T-helper 17 cell (primary cell): ENCODE results near the gene EPM2A. TPM values are rescaled to one million over a fixed set of nuclear protein-coding genes. Genes with fewer than 3 reads are reported as not detected.
"Not testable (repeated sequence)": the region's sequence is repeated elsewhere in the genome, so short reads cannot be mapped to it uniquely, and the experiment has no call there.

ENCODE experiments used
- ATAC-seq: fragments of 150-1000 bp; cut with Tn5 transposase; 2 replicates; pipeline ENCODE4 v1.10.0; 2021; ENCODE audit warnings: mild to moderate bottlenecking, moderate library complexity
- DNase-seq, 3 donors: peaks; one replicate each; pipeline versions ENCODE4 v3.0.0 to v3.0.0-alpha.2; 2020 to 2021
- H3K9me3 ChIP-seq: one replicate; pipeline ENCODE4 v1.7.0; 2013; ENCODE audit warnings: low read length, mild to moderate bottlenecking; ENCODE audit not compliant: control insufficient read depth, poor library complexity, severe bottlenecking
- H3K27ac Mint-ChIP-seq: one replicate; pipeline ENCODE4 v1.8.0; 2022; ENCODE audit warnings: mild to moderate bottlenecking, moderate library complexity, mixed read lengths
- H3K27me3 Mint-ChIP-seq: one replicate; pipeline ENCODE4 v1.8.0; 2022; ENCODE audit warnings: mixed read lengths
- H3K36me3 Mint-ChIP-seq: one replicate; pipeline ENCODE4 v1.8.0; 2022; ENCODE audit warnings: low read depth, mixed read lengths
- H3K4me1 Mint-ChIP-seq: one replicate; pipeline ENCODE4 v1.8.0; 2022; ENCODE audit warnings: mild to moderate bottlenecking, mixed read lengths
- H3K4me3 Mint-ChIP-seq: one replicate; pipeline ENCODE4 v1.8.0; 2022; ENCODE audit warnings: mild to moderate bottlenecking, moderate library complexity, mixed read lengths
- total RNA-seq, 4 donors: library from RNA in 2 of 4; stranded (reverse) in 2 of 4; gene quantifications; one replicate each; pipeline ENCODE4 v1.2.3 and lab custom pipeline; 2022 to 2026

EPM2A gene
- total RNA-seq, 2 donors from 2014 or later, result 4.5 to 5.7 TPM

GRCh38 chr6:145723646-145724045, 11.7 kb downstream of the EPM2A start:
- no peak for ATAC-seq
- no peaks in the 10 kb centered on the region for H3K27me3 Mint-ChIP-seq

GRCh38 chr6:145722190-145722589, 13.1 kb downstream of the EPM2A start:
- ATAC-seq (no peak), DNase-seq (no peak)
- H3K9me3 ChIP-seq, result no peaks in the 10 kb centered on the region
- Mint-ChIP-seq H3K4me3 (no peak overlapping the region), H3K4me1 (no peaks in the 10 kb centered on the region), H3K27ac (no peak overlapping the region), H3K27me3 (no peaks in the 10 kb centered on the region), H3K36me3 (no peaks in the 10 kb centered on the region)

More at GRCh38 chr6:145723646-145724045, 11.7 kb downstream of the EPM2A start:
- no peaks in the 10 kb centered on the region for H3K9me3 ChIP-seq
- H3K36me3 Mint-ChIP-seq, result no peaks in the 10 kb centered on the region
- H3K4me3 Mint-ChIP-seq, result no peak overlapping the region
- DNase-seq, result no peak
- no peak overlapping the region for H3K27ac Mint-ChIP-seq
- no peaks in the 10 kb centered on the region for H3K4me1 Mint-ChIP-seq

GRCh38 chr6:145721144-145721543, 14.2 kb downstream of the EPM2A start:
- no peaks in the 10 kb centered on the region for H3K9me3 ChIP-seq
- ATAC-seq (no peak), DNase-seq (no peak)
- Mint-ChIP-seq H3K4me1 (no peaks in the 10 kb centered on the region), H3K4me3 (no peak overlapping the region), H3K27me3 (no peaks in the 10 kb centered on the region), H3K27ac (no peak overlapping the region), H3K36me3 (peaks cover 3% of the 10 kb centered on the region)

- H3K36me3 Mint-ChIP-seq, result peaks cover 3% of the 10 kb centered on the region
- no peak overlapping the region for H3K4me3 Mint-ChIP-seq
- no peaks in the 10 kb centered on the region for H3K27me3 Mint-ChIP-seq
Measured at GRCh38 chr6:145715426-145715825, 19.9 kb downstream of the EPM2A start.

GRCh38 chr6:145714731-145715130, 20.6 kb downstream of the EPM2A start:
- H3K4me3 Mint-ChIP-seq, result no peak overlapping the region
- H3K27me3 Mint-ChIP-seq, result no peaks in the 10 kb centered on the region
- no peak for DNase-seq
- peaks cover 3% of the 10 kb centered on the region for H3K36me3 Mint-ChIP-seq
- ATAC-seq, result no peak
- no peaks in the 10 kb centered on the region for H3K9me3 ChIP-seq
- no peak overlapping the region for H3K27ac Mint-ChIP-seq
- H3K4me1 Mint-ChIP-seq, result no peaks in the 10 kb centered on the region

More at GRCh38 chr6:145715426-145715825, 19.9 kb downstream of the EPM2A start:
- Mint-ChIP-seq H3K4me1 (no peaks in the 10 kb centered on the region), H3K27ac (no peak overlapping the region)
- no peaks in the 10 kb centered on the region for H3K9me3 ChIP-seq
- DNase-seq (no peak), ATAC-seq (no peak)

- peaks cover 5% of the 10 kb centered on the region for H3K36me3 Mint-ChIP-seq
- no peak overlapping the region for H3K27ac Mint-ChIP-seq
- no peak overlapping the region for H3K4me3 Mint-ChIP-seq
- no peaks in the 10 kb centered on the region for H3K4me1 Mint-ChIP-seq
- DNase-seq (no peak), ATAC-seq (no peak)
- H3K9me3 ChIP-seq, result no peaks in the 10 kb centered on the region
- H3K27me3 Mint-ChIP-seq, result no peaks in the 10 kb centered on the region
Measured at GRCh38 chr6:145713773-145714172, 21.5 kb downstream of the EPM2A start.

- H3K27me3 Mint-ChIP-seq, result no peaks in the 10 kb centered on the region
- no peak overlapping the region for H3K27ac Mint-ChIP-seq
- DNase-seq (no peak), ATAC-seq (no peak)
- no peak overlapping the region for H3K4me3 Mint-ChIP-seq
- no peaks in the 10 kb centered on the region for H3K4me1 Mint-ChIP-seq
- H3K36me3 Mint-ChIP-seq, result peaks cover 2% of the 10 kb centered on the region
- no peaks in the 10 kb centered on the region for H3K9me3 ChIP-seq
Measured at GRCh38 chr6:145711372-145711771, 23.9 kb downstream of the EPM2A start.

GRCh38 chr6:145707397-145707796, 27.9 kb downstream of the EPM2A start:
- Mint-ChIP-seq H3K4me3 (no peak overlapping the region), H3K4me1 (peaks cover 11% of the 10 kb centered on the region), H3K36me3 (peaks cover 2% of the 10 kb centered on the region), H3K27me3 (no peaks in the 10 kb centered on the region), H3K27ac (no peak overlapping the region)
- ATAC-seq (no peak), DNase-seq (no peak)
- no peaks in the 10 kb centered on the region for H3K9me3 ChIP-seq

GRCh38 chr6:145705561-145705960, 29.8 kb downstream of the EPM2A start:
- Mint-ChIP-seq H3K4me3 (no peak overlapping the region), H3K36me3 (peaks cover 2% of the 10 kb centered on the region), H3K4me1 (peaks cover 11% of the 10 kb centered on the region), H3K27me3 (no peaks in the 10 kb centered on the region), H3K27ac (no peak overlapping the region)
- H3K9me3 ChIP-seq, result no peaks in the 10 kb centered on the region
- DNase-seq (no peak), ATAC-seq (no peak)

GRCh38 chr6:145704143-145704781, 31.1 kb downstream of the EPM2A start:
- Mint-ChIP-seq H3K27ac (no peak overlapping the region), H3K4me3 (no peak overlapping the region), H3K36me3 (no peaks in the 10 kb centered on the region), H3K4me1 (peaks cover 11% of the 10 kb centered on the region), H3K27me3 (no peaks in the 10 kb centered on the region)
- ATAC-seq (no peak), DNase-seq (no peak)
- H3K9me3 ChIP-seq, result no peaks in the 10 kb centered on the region

GRCh38 chr6:145699462-145699861, 35.9 kb downstream of the EPM2A start:
- Mint-ChIP-seq H3K4me1 (peaks cover 4% of the 10 kb centered on the region), H3K27me3 (no peaks in the 10 kb centered on the region), H3K4me3 (no peak overlapping the region), H3K27ac (no peak overlapping the region), H3K36me3 (no peaks in the 10 kb centered on the region)
- DNase-seq (no peak), ATAC-seq (no peak)
- H3K9me3 ChIP-seq, result no peaks in the 10 kb centered on the region

- not testable (repeated sequence) for DNase-seq, H3K27me3 Mint-ChIP-seq, ATAC-seq, H3K27ac Mint-ChIP-seq, H3K4me1 Mint-ChIP-seq, H3K4me3 Mint-ChIP-seq, H3K36me3 Mint-ChIP-seq, H3K9me3 ChIP-seq
Measured at GRCh38 chr6:145697401-145697800, 37.9 kb downstream of the EPM2A start.

- no peaks in the 10 kb centered on the region for H3K36me3 Mint-ChIP-seq
- H3K4me1 Mint-ChIP-seq, result no peaks in the 10 kb centered on the region
- no peaks in the 10 kb centered on the region for H3K27me3 Mint-ChIP-seq
- H3K4me3 Mint-ChIP-seq, result no peak overlapping the region
- no peaks in the 10 kb centered on the region for H3K9me3 ChIP-seq
- no peak overlapping the region for H3K27ac Mint-ChIP-seq
- DNase-seq (no peak), ATAC-seq (no peak)
Measured at GRCh38 chr6:145694083-145694737, 41.1 kb downstream of the EPM2A start.

- H3K4me1 Mint-ChIP-seq, result no peaks in the 10 kb centered on the region
- ATAC-seq (no peak), DNase-seq (no peak)
- H3K27me3 Mint-ChIP-seq, result no peaks in the 10 kb centered on the region
- no peak overlapping the region for H3K4me3 Mint-ChIP-seq
- no peaks in the 10 kb centered on the region for H3K9me3 ChIP-seq
- no peak overlapping the region for H3K27ac Mint-ChIP-seq
- no peaks in the 10 kb centered on the region for H3K36me3 Mint-ChIP-seq
Measured at GRCh38 chr6:145690969-145691368, 44.4 kb downstream of the EPM2A start.
